ENCODE results near the gene STK17B.

The STK17B gene

GRCh38 chr2:196137271-196137670 lies 34.1 kb downstream of the STK17B start:
- no peaks in the 10 kb centered on the region for H3K4me1 Mint-ChIP-seq
- no peak overlapping the region for H3K27ac Mint-ChIP-seq
- no peak overlapping the region for H3K4me3 Mint-ChIP-seq
- TF ChIP-seq, protein P1, sequence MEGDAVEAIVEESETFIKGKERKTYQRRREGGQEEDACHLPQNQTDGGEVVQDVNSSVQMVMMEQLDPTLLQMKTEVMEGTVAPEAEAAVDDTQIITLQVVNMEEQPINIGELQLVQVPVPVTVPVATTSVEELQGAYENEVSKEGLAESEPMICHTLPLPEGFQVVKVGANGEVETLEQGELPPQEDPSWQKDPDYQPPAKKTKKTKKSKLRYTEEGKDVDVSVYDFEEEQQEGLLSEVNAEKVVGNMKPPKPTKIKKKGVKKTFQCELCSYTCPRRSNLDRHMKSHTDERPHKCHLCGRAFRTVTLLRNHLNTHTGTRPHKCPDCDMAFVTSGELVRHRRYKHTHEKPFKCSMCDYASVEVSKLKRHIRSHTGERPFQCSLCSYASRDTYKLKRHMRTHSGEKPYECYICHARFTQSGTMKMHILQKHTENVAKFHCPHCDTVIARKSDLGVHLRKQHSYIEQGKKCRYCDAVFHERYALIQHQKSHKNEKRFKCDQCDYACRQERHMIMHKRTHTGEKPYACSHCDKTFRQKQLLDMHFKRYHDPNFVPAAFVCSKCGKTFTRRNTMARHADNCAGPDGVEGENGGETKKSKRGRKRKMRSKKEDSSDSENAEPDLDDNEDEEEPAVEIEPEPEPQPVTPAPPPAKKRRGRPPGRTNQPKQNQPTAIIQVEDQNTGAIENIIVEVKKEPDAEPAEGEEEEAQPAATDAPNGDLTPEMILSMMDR (IDR thresholded peaks at IDR 0.05; ENCODE audit: unreplicated experiment in 3 of 3) = no peak
- H3K36me3 Mint-ChIP-seq (ENCODE audit: low read depth) = peaks cover 70% of the 10 kb centered on the region
- peaks cover 24% of the 10 kb centered on the region for H3K9me3 Mint-ChIP-seq
- no peaks in the 10 kb centered on the region for H3K27me3 Mint-ChIP-seq (ENCODE audit: low read depth)

DNA sequence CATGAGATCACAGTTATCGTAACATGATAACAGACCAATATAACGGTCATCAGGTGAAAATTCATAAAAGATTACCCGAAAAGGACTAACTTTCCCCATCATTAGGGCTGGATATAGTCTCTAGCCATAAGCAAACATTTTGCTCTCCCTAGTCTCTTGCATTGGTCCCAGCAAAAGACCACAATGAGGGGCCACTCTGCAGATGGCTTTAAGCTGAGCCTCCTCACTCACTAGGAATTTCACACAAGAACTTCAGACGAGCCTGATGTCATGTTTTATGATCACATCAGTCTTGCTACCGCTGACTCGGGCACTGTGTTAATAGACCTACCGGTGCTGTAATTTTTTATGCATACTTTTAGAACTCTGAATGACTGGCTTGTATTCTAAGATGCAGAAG lies 35.2 kb downstream of the STK17B start:
- Mint-ChIP-seq H3K36me3 (ENCODE audit: low read depth) (peaks cover 81% of the 10 kb centered on the region), H3K4me3 (no peak overlapping the region), H3K27ac (no peak overlapping the region), H3K27me3 (ENCODE audit: low read depth) (no peaks in the 10 kb centered on the region), H3K9me3 (peaks cover 36% of the 10 kb centered on the region), H3K4me1 (no peaks in the 10 kb centered on the region)
- TF ChIP-seq, protein P1 (IDR thresholded peaks at IDR 0.05; ENCODE audit: unreplicated experiment in 3 of 3) = no peak

DNA sequence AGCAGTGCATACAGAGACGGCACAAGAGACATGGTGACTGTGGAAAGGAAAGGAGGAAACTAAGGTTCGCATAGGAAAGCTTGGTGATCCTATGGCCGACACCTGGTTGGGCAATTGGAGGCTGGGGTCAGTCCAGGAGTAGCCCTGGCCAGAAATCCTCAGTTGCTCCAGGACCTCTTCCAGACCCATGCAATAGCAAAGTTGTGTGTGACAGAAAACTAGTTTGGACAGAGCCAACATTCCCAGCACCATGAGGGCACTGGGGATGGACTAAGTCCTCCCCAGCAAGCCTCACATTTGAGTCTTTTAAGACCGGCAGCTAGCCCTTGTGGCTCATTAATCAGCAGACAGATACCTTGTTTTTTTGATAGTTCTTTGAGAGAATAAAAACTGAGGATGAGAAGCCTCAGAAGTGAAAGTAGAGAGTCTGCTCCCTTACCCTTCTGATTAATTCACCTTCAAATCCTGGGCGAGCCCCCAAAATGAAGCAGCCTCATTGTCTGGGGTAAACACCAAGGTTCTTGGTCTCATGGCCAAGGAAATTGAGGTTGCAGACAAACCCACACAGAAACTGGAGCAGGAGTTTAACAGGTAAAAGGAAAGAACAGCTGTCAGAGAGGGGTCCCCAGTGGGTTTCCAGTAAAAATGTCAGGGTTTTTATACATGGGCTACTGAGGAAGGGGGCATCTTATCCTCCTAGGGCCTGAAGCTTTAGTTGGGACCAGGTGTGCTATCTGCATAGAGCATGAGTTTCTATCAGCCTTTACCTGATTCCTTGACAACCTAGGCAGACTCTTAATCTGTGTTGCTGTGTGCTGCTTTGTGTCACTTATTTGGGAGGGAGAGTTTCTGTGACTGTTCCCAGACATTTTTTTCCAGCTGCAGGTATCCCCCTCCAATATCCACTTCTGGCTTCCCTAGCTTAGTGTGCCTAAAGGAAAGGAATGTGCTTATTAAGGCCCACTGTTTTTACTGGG lies 39.1 kb downstream of the STK17B start:
- Mint-ChIP-seq H3K4me3 (no peak overlapping the region), H3K9me3 (peaks cover 63% of the 10 kb centered on the region), H3K4me1 (no peaks in the 10 kb centered on the region), H3K36me3 (ENCODE audit: low read depth) (peaks cover 73% of the 10 kb centered on the region), H3K27me3 (ENCODE audit: low read depth) (no peaks in the 10 kb centered on the region), H3K27ac (no peak overlapping the region)
- TF ChIP-seq, protein P1 (IDR thresholded peaks at IDR 0.05; ENCODE audit: unreplicated experiment in 3 of 3) = no peak

DNA sequence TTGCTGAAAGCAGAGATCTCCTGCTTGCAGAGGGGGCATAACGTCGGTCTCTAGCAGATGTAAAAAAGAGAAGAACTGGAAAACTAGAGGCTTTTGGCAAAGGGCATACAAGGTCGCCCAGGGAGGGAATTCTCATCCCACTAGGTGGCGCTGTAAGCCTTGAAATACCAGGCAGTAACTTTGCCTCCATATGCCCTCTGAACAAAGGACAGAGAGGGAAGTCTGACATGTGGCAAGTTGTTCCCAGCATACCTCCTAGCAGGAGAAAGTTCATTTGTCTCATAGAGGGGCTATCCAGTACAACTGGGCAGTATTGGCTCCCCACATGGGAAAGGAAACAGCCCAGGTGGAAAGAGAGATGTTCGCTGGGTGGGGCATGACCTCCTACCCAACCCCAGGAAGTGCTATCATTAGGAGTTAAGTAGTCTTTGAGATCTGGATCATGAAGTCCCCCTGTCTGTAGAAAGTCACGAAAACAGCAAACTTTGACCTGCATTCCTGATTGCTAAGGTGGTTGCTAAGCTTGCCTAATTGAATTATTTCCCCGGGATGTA lies 39.9 kb downstream of the STK17B start:
- TF ChIP-seq, protein P1 (IDR thresholded peaks at IDR 0.05; ENCODE audit: unreplicated experiment in 3 of 3) = no peak
- H3K4me1 Mint-ChIP-seq = no peaks in the 10 kb centered on the region
- H3K36me3 Mint-ChIP-seq (ENCODE audit: low read depth) = peaks cover 66% of the 10 kb centered on the region
- no peak overlapping the region for H3K27ac Mint-ChIP-seq
- H3K27me3 Mint-ChIP-seq (ENCODE audit: low read depth) = no peaks in the 10 kb centered on the region
- peaks cover 62% of the 10 kb centered on the region for H3K9me3 Mint-ChIP-seq
- no peak overlapping the region for H3K4me3 Mint-ChIP-seq

- Mint-ChIP-seq H3K27me3 (ENCODE audit: low read depth) (no peaks in the 10 kb centered on the region), H3K9me3 (peaks cover 62% of the 10 kb centered on the region), H3K4me1 (no peaks in the 10 kb centered on the region)
Measured at GRCh38 chr2:196130039-196130825, 41.1 kb downstream of the STK17B start.

More at GRCh38 chr2:196130039-196130825, 41.1 kb downstream of the STK17B start:
- TF ChIP-seq, protein P1 (IDR thresholded peaks at IDR 0.05; ENCODE audit: unreplicated experiment in 3 of 3) = no peak
- Mint-ChIP-seq H3K36me3 (ENCODE audit: low read depth) (peaks cover 55% of the 10 kb centered on the region), H3K4me3 (no peak overlapping the region), H3K27ac (no peak overlapping the region)
